Fibroblast of skin of right biceps (primary cell): ENCODE data around the gene SNAP25.
A peak's percentile ranks its signal among the peaks of the same experiment; 100 is the strongest.

Experiments
- DNase-seq: peaks from one replicate; pipeline ENCODE4 v3.0.0-alpha.2; 2013

SNAP25 gene

DNA sequence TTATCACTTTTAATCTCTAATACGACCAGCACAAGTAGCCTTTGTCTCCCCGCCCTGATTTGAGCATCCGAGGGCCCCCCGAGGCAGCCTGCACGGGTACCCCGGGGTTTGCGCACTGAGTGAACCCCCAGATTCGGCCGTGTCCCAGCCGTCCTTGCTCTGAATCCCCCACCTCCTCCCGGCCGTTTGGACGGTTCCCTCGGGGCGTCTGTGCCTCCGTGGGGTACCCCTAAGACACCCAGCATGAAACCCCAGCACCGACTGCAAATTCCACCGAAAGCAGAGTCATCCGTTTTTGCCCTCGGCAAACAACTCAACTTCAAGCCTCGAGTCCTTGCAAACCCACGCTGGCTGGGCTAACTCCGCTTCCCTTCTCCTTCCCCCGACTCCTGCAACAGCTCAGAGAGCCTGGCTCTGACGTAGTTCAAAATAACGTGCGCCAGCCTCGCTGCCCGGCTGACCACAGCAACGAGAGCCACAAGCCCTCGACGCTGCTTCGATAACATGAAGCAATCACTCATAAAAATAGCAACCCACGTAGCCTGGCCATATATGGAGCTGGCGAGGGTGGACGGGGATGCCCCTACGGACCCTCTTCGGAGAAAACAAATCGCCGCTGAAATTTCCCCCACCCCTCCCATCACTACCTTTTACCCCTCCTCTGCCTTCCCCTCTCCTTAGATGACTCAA is 764 bp upstream of the SNAP25 start:
- peak; percentile 76 for DNase-seq

DNA sequence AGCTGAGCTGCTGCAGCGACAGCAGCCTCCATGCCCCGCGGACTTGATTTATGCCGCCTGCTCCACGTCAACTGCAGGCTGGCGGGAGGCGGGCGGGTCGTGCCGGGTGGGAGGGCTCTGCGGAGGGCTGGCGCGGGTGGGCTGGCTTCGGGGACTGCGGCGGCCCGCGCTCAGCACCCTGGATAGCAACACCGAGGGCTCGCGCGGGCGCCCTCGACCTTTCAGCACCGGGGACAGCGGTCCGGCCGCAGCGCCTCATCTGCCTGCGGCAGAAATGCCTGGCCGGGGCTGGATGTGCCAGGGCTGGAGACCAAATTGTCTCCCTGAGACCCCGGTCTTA is 792 bp downstream of the SNAP25 start:
- DNase-seq, result peak; percentile 68

GRCh38 chr20:10219993-10220750 is 1.5 kb downstream of the SNAP25 start:
- DNase-seq, result no peak

GRCh38 chr20:10221021-10221420 is 2.4 kb downstream of the SNAP25 start:
- DNase-seq, result no peak

DNA sequence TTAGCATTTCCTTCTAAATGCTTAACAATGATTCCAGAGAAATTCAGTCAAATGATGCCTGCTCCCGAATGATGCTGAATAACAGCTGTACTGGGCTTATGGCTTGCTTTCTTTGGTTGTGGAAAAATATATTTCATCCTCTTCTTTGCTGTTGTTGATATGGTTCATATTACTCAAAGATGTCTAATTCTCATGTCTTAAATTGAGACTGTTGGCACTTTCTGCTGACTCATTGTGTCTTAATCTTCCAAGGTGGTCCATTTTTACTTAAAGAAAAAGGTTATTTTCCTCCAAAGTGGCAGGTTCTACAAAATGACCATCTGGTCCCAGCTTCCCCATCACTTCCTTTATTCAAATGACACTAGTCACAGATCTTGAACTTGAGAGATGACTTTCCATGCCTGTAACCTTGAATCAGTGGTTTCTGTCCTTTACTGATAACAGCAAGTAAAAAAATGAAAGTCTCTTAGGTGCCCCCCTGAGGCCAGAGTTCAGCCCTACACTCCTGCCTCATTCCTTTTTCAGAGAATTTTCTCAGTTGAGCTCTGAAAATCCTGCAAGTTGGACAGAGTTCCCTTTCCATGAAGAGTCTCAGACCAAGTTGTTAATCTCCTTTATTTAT is 6.9 kb downstream of the SNAP25 start:
- no peak for DNase-seq

- no peak for DNase-seq
These were observed 9.7 kb downstream of the SNAP25 start for GRCh38 chr20:10228330-10228729.

DNA sequence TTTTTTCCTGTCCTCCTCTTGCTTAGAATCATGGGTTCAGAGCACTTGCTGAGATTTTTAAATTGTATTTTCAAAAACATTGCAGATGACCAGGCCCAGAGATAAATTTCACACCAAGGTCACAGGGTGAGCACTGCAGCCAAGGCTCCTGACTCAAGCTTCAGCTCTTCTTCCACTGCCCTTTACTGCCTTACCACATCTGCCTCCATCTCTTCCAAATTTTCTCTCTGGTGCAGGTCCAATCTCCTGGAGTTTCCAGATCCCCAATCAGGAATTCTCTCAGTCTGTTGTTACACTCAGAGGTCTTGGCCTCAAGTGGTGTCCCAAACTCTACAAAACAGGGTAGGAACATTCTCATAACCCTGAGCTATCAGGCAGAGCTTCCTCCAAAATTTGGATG is 12.7 kb downstream of the SNAP25 start:
- no peak for DNase-seq

DNA sequence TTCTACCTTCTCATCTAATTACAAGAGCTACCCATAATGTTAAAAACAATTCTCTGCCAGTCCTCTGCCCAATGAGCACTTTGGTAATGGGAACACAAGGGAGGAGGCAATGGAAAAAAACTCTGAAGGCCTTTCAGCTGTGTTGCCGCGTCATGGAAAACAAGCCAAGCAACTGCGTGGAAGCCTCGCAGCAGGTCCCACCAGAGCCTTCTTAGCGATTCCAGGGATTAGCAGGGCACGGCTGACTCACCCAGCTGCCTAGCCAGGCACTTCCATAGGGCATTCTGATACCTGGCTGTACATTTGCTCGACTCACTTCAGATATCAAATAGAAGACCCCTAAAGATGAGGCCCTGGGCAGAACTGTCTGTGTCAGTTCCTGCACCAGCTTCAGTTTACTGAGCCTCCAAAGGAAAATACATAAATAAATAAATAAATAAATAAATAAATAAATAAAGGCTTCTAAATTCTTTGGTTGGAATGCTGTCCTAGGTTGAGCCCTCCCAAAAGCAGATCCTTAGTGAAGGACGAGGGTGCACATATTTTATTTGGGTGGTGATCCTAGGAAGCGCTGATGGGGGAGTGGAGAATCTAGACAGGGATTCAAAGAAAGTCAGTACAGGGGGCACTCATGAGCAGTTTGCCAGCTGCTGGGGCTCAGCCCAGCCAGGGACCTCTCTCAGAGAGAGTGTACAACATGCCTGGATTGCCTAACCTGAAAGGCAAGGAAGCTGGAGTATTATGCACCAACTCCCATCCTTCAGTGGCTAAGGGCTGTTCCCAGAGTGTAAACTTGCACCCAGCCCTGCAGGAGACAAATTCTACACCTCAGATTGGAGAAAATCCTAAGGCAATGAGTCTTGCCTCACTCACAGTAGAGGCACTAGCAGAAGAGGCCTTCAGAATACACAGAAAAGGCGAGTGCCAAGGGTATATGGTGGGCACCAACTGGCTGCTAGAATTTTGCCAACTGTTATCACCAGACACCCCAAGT is 18.2 kb downstream of the SNAP25 start:
- DNase-seq, result no peak

- DNase-seq, result no peak
These were observed 21.3 kb downstream of the SNAP25 start for GRCh38 chr20:10239954-10240353.

DNA sequence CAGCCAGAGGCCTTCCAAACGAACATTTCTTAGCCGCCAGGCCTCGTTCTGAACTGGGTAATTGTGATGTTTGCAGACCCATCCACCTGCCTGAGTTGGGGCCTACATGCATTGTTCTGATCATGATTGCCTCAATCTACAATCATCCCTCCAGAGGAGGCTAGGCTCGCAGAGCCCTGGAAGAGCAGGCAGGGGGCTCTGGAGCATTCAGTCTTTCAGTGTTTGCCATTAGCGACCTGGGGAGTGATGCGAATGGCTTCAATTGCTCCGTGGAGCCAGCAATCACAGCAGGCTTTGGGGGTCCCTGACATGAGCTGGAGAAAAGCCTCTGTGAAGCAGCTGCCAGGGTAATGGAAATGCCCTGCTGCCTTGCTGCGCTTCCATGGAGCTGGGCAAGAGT is 22.0 kb downstream of the SNAP25 start:
- no peak for DNase-seq

- DNase-seq, result no peak
These were observed 23.5 kb downstream of the SNAP25 start for GRCh38 chr20:10242166-10242565.

GRCh38 chr20:10247440-10247839 is 28.8 kb downstream of the SNAP25 start:
- DNase-seq, result peak; percentile 25

GRCh38 chr20:10249048-10249770 is 30.6 kb downstream of the SNAP25 start:
- DNase-seq, result peak; percentile 33

DNA sequence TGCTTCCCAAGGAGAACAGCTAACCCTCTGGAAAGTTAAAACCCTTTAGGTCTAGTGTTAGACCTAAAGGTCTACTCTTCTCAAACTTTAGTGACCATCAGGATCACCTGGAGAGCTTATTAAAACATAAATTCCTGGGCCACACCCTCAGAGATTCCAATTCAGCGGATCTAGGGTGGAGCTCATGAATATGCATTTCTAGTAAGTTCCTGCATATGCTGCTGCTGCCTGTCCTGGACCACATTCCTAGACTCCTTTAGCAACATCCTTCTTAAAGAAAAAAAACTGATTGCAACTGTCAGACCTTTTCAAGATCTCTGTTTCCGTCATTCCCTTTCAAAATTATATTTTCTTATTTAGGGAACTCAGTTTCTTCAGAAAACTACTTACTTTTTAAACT is 31.2 kb downstream of the SNAP25 start:
- no peak for DNase-seq

DNA sequence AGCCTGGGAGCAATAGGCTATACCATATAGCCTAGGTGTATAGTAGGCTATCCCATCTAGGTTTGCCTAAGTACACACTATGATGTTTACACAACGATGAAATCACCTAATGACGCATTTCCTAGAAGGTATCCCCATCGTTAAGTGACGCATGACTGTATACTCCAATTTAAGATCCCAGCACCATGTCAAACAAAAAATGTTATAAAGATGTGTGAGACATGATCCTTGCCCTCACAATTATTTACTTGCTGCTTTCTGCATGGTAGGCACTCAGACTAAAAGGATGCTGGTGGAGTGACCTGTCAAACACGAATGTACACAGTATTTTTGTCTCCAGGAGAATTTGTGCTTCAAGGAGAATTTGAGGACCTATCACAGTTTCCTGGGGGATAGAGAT is 32.3 kb downstream of the SNAP25 start:
- no peak for DNase-seq

- DNase-seq, result no peak
These were observed 35.1 kb downstream of the SNAP25 start for GRCh38 chr20:10253780-10254179.

GRCh38 chr20:10255846-10256245 is 37.2 kb downstream of the SNAP25 start:
- no peak for DNase-seq

- DNase-seq, result no peak
These were observed 40.5 kb downstream of the SNAP25 start for GRCh38 chr20:10259166-10259565.

DNA sequence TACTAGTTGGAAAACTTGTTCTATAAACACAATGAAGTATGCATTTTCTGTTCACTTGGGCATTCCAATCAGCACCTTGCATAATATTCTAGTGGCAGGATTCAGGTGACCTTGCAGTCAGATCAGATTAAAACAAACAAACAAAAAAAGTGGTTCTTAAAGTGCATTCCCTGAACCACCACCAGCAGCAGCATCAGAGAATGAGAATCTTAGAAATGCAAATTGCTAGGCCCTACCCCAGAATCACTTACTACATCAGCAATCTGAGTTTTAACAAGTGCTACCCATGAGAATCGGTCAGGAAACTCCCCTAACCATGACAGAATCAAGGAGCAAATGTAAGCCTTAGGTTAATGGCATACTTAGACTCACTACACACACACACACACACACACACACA is 41.7 kb downstream of the SNAP25 start:
- no peak for DNase-seq

DNA sequence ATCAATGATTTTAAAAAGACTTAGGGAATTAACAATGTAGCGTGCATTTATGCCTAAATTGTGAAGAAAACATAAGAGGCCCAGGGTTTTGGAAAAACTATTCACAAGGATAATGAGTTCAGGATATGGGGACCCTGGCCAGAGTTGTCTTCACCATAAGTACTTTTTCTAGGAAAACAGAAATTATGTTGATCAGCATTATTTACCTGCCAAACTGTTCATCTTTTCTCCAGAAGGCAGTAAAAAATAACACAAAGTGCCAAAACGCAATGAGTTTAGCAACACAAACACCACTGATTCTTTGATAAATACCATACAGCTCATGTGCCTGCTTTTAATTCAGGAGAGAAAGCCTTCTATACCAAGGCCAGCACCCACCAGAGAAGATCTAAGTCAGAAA is 43.1 kb downstream of the SNAP25 start:
- no peak for DNase-seq

GRCh38 chr20:10263385-10264165 is 44.9 kb downstream of the SNAP25 start:
- no peak for DNase-seq

GRCh38 chr20:10264166-10264558 is 45.5 kb downstream of the SNAP25 start:
- DNase-seq, result no peak
